Measurements from ENCODE around the gene TOMM7.

The TOMM7 gene

GRCh38 chr7:22822486-22823141 is at the start of gene TOMM7:
Gene TOMM7 (minus strand): TSS chr7:22822849. CDS start chr7:22822779, 70 bp downstream.
- DNase-seq (ENCODE audit: extremely low read depth in 1 of 2, low read depth in 1 of 2) = peak; percentile 71 to 83

GRCh38 chr7:22872096-22872807 is 49.6 kb upstream of the TOMM7 start:
- no peak for DNase-seq (ENCODE audit: extremely low read depth in 1 of 2, low read depth in 1 of 2)

GRCh38 chr7:22871661-22872060 is 49.0 kb upstream of the TOMM7 start:
- no peak for DNase-seq (ENCODE audit: extremely low read depth in 1 of 2, low read depth in 1 of 2)

- DNase-seq (ENCODE audit: extremely low read depth in 1 of 2, low read depth in 1 of 2) = no peak
Observed at GRCh38 chr7:22868509-22868908, 45.9 kb upstream of the TOMM7 start.

- DNase-seq (ENCODE audit: extremely low read depth in 1 of 2, low read depth in 1 of 2) = no peak
Observed at GRCh38 chr7:22867589-22867988, 44.9 kb upstream of the TOMM7 start.

- DNase-seq (ENCODE audit: extremely low read depth in 1 of 2, low read depth in 1 of 2) = no peak
Observed at GRCh38 chr7:22867003-22867402, 44.4 kb upstream of the TOMM7 start.

- DNase-seq (ENCODE audit: extremely low read depth in 1 of 2, low read depth in 1 of 2) = no peak
Observed at GRCh38 chr7:22865602-22865960, 42.9 kb upstream of the TOMM7 start.

- DNase-seq (ENCODE audit: extremely low read depth in 1 of 2, low read depth in 1 of 2) = no peak
Observed at GRCh38 chr7:22864855-22865601, 42.4 kb upstream of the TOMM7 start.

- no peak for DNase-seq (ENCODE audit: extremely low read depth in 1 of 2, low read depth in 1 of 2)
Observed at GRCh38 chr7:22864301-22864700, 41.7 kb upstream of the TOMM7 start.

- no peak for DNase-seq (ENCODE audit: extremely low read depth in 1 of 2, low read depth in 1 of 2)
Observed at GRCh38 chr7:22863156-22863899, 40.7 kb upstream of the TOMM7 start.

- DNase-seq (ENCODE audit: extremely low read depth in 1 of 2, low read depth in 1 of 2) = no peak
Observed at GRCh38 chr7:22861576-22861975, 38.9 kb upstream of the TOMM7 start.

- no peak for DNase-seq (ENCODE audit: extremely low read depth in 1 of 2, low read depth in 1 of 2)
Observed at GRCh38 chr7:22860784-22861482, 38.3 kb upstream of the TOMM7 start.

- no peak for DNase-seq (ENCODE audit: extremely low read depth in 1 of 2, low read depth in 1 of 2)
Observed at GRCh38 chr7:22860337-22860736, 37.7 kb upstream of the TOMM7 start.

GRCh38 chr7:22859641-22860290 is 37.1 kb upstream of the TOMM7 start:
- no peak for DNase-seq (ENCODE audit: extremely low read depth in 1 of 2, low read depth in 1 of 2)

- no peak for DNase-seq (ENCODE audit: extremely low read depth in 1 of 2, low read depth in 1 of 2)
Observed at GRCh38 chr7:22858640-22859561, 36.3 kb upstream of the TOMM7 start.

- DNase-seq (ENCODE audit: extremely low read depth in 1 of 2, low read depth in 1 of 2) = no peak
Observed at GRCh38 chr7:22858274-22858639, 35.6 kb upstream of the TOMM7 start.

GRCh38 chr7:22856416-22856815 is 33.8 kb upstream of the TOMM7 start:
- DNase-seq (ENCODE audit: extremely low read depth in 1 of 2, low read depth in 1 of 2) = no peak

- DNase-seq (ENCODE audit: extremely low read depth in 1 of 2, low read depth in 1 of 2) = no peak
Observed at GRCh38 chr7:22855049-22855392, 32.4 kb upstream of the TOMM7 start.

Data from stimulated activated CD8-positive, alpha-beta memory T cell treated with anti-CD3 and anti-CD28 coated beads, Interleukin-7, amount 100 ng/mL, for 48 hours (primary cell).